ENCODE measurements around the gene LRMDA. TPM values are rescaled to one million over a fixed set of nuclear protein-coding genes. Genes with fewer than 3 reads are reported as not detected.

Gene LRMDA
- total and polyA plus RNA-seq, 4 donors = 12.1 to 40.8 (median 21.6) TPM

GRCh38 chr10:75717126-75717916, 285.9 kb downstream of the LRMDA start:
- DNase-seq (peak in 2 of 3 donors; percentile 41 to 55), ATAC-seq (ENCODE audit: insufficient read depth, low FRiP score) (no peak)
- 94% methylated on average over 10 of the region's 10 CpGs for WGBS, 2 donors

GRCh38 chr10:75718991-75719390, 287.6 kb downstream of the LRMDA start:
- ATAC-seq (ENCODE audit: insufficient read depth, low FRiP score) = no peak
- DNase-seq = no peak
- Histone ChIP-seq H3K9me3 (ENCODE audit: control insufficient read depth in 4 of 4, insufficient read depth in 3 of 4, low read length in 3 of 4) (no peaks in the 10 kb centered on the region), H3K4me1 (ENCODE audit: control insufficient read depth in 5 of 5, insufficient read depth in 5 of 5, low read length in 5 of 5) (peaks cover 0 to 4% (median 0%) of the 10 kb centered on the region in 5 donors), H3K36me3 (ENCODE audit: control insufficient read depth in 4 of 4, insufficient read depth in 4 of 4, low read length in 4 of 4) (no peaks in the 10 kb centered on the region), H3K9ac (ENCODE audit: insufficient read depth in 1 of 2, low read length in 2 of 2) (no peak overlapping the region), H3K27me3 (ENCODE audit: control insufficient read depth in 3 of 3, insufficient read depth in 3 of 3, low read length in 2 of 3) (no peaks in the 10 kb centered on the region), H3K4me3 (no peak overlapping the region), H3K27ac (ENCODE audit: low read depth in 1 of 2, low read length in 1 of 2) (no peak overlapping the region)
- TF ChIP-seq CTCF (IDR thresholded peaks at IDR 0.05; ENCODE audit: control extremely low read depth, extremely low read depth) = no peak

More at GRCh38 chr10:75717126-75717916, 285.9 kb downstream of the LRMDA start:
- H3K36me3 ChIP-seq (ENCODE audit: control insufficient read depth in 4 of 4, insufficient read depth in 4 of 4, low read length in 4 of 4) = no peaks in the 10 kb centered on the region
- no peak overlapping the region for H3K27ac ChIP-seq (ENCODE audit: low read depth in 1 of 2, low read length in 1 of 2)
- H3K4me1 ChIP-seq (ENCODE audit: control insufficient read depth in 5 of 5, insufficient read depth in 5 of 5, low read length in 5 of 5) = peaks cover 0 to 6% (median 2%) of the 10 kb centered on the region in 5 donors
- H3K27me3 ChIP-seq (ENCODE audit: control insufficient read depth in 3 of 3, insufficient read depth in 3 of 3, low read length in 2 of 3) = no peaks in the 10 kb centered on the region
- H3K4me3 ChIP-seq = no peak overlapping the region
- no peaks in the 10 kb centered on the region for H3K9me3 ChIP-seq (ENCODE audit: control insufficient read depth in 4 of 4, insufficient read depth in 3 of 4, low read length in 3 of 4)
- TF ChIP-seq CTCF (IDR thresholded peaks at IDR 0.05; ENCODE audit: control extremely low read depth, extremely low read depth) = no peak
- H3K9ac ChIP-seq (ENCODE audit: insufficient read depth in 1 of 2, low read length in 2 of 2) = no peak overlapping the region

GRCh38 chr10:75720157-75720556, 288.7 kb downstream of the LRMDA start:
- no peak overlapping the region for H3K27ac ChIP-seq (ENCODE audit: low read depth in 1 of 2, low read length in 1 of 2)
- no peak for TF ChIP-seq CTCF (IDR thresholded peaks at IDR 0.05; ENCODE audit: control extremely low read depth, extremely low read depth)
- H3K9ac ChIP-seq (ENCODE audit: insufficient read depth in 1 of 2, low read length in 2 of 2) = no peak overlapping the region
- peaks cover 0 to 4% (median 0%) of the 10 kb centered on the region in 5 donors for H3K4me1 ChIP-seq (ENCODE audit: control insufficient read depth in 5 of 5, insufficient read depth in 5 of 5, low read length in 5 of 5)
- ATAC-seq (ENCODE audit: insufficient read depth, low FRiP score) = no peak
- WGBS, 2 donors = 70 to 85% methylated on average over 7 of the region's 7 CpGs
- no peak for DNase-seq
- no peak overlapping the region for H3K4me3 ChIP-seq
- no peaks in the 10 kb centered on the region for H3K27me3 ChIP-seq (ENCODE audit: control insufficient read depth in 3 of 3, insufficient read depth in 3 of 3, low read length in 2 of 3)
- H3K9me3 ChIP-seq (ENCODE audit: control insufficient read depth in 4 of 4, insufficient read depth in 3 of 4, low read length in 3 of 4) = no peaks in the 10 kb centered on the region
- H3K36me3 ChIP-seq (ENCODE audit: control insufficient read depth in 4 of 4, insufficient read depth in 4 of 4, low read length in 4 of 4) = no peaks in the 10 kb centered on the region

Measured in lung (tissue), 12 donors.